Body of pancreas (tissue), 4 donors: ENCODE measurements around the gene FBXL7. TPM values are rescaled to one million over a fixed set of nuclear protein-coding genes. Genes with fewer than 3 reads are reported as not detected.

Experiments used
- ATAC-seq: fragments of 150-250 bp; one replicate; pipeline ENCODE4 v1.9.1; 2016
- DNase-seq, 4 donors: peaks; one replicate each; pipeline ENCODE4 v3.0.0-alpha.2; 2019
- H3K27ac ChIP-seq, 4 donors: fragments of 200-600 bp; sonication (generic); 1 replicate in 3 of 4; 2 replicates in 1 of 4; pipeline versions ENCODE4 v1.5.1 to v1.6.1; 2016 to 2019; ENCODE audit warnings: mild to moderate bottlenecking in 1 of 4, mixed read lengths in 1 of 4, moderate library complexity in 1 of 4
- H3K27me3 ChIP-seq, 2 donors: fragments of 200-600 bp; sonication (generic); one replicate each; pipeline ENCODE4 v1.6.0; 2016; ENCODE audit warnings: mild to moderate bottlenecking in 1 of 2
- H3K36me3 ChIP-seq, 2 donors: fragments of 200-600 bp; sonication (generic); replicated peaks in 1 of 2; 2 replicates each; pipeline ENCODE4 v1.5.1; 2016; ENCODE audit warnings: low read depth in 2 of 2; ENCODE audit not compliant: insufficient read depth in 1 of 2
- H3K4me1 ChIP-seq: fragments of 200-600 bp; sonication (generic); one replicate; pipeline ENCODE4 v1.6.0; 2016
- H3K4me3 ChIP-seq, 2 donors: fragments of 200-600 bp; sonication (generic); 1 replicate in 1 of 2; 2 replicates in 1 of 2; pipeline ENCODE4 v1.5.1; 2016 to 2019
- H3K9me3 ChIP-seq, 3 donors: fragments of 200-600 bp; sonication (generic); 1 replicate in 2 of 3; 2 replicates in 1 of 3; pipeline ENCODE4 v1.5.1; 2016
- POLR2A ChIP-seq, 3 donors: fragments of 450-650 bp; IDR thresholded peaks; one replicate each; pipeline ENCODE4 v1.6.1; 2016; ENCODE audit warnings: antibody characterized with exemption in 3 of 3, mild to moderate bottlenecking in 2 of 3
- WGBS, 2 donors: methylation state at CpG; one replicate each; pipeline ENCODE4 v1.1.5; 2017; 5-methylcytosine and 5-hydroxymethylcytosine counted together
- intact Hi-C: fragments of 100-400 bp; cut with DNase I; formaldehyde crosslinking; loops from one replicate; pipeline ENCODE4 v1.15.1; 2023
- total RNA-seq, 2 donors: library from RNA; depleted of rRNA; stranded (reverse); fragments of >200 nt; gene quantifications; one replicate each; pipeline ENCODE4 v1.1.0, GENCODE V29; 2016
- TF ChIP-seq, protein P1 (sequence below), 7 experiments: fragments of 450-650 bp in 4 of 7; fragments of 200-600 bp in 3 of 7; sonication (generic) in 3 of 7; IDR thresholded peaks; one replicate each; pipeline ENCODE4 v1.5.1; 2016 to 2019; ENCODE audit warnings: antibody characterized with exemption in 7 of 7

Gene FBXL7
- total RNA-seq, 2 donors from 2014 or later: 3.1 to 4.0 TPM

DNA sequence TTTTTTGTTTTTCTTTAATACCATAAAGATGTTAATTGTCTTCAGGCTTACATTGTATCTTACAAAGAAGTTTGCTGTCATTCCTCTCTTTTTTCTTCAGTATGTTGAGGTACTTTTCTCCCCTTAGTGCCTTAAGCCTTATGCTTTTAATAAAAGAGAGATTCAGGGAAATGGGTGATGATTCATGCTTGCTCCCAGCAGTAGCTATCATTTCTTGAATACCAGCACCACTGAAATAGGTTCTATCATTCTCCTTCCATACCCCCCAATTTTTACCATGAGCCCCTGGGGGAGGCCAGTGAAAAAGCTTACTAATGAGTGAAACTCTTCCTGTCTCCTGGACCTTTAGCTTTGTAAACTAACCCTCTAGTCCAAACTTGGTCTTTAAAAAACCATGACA lies 165.0 kb downstream of the FBXL7 start:
- ATAC-seq: no peak
- H3K4me1 ChIP-seq: no peaks in the 10 kb centered on the region
- TF ChIP-seq POLR2A (IDR thresholded peaks at IDR 0.05): no peak
- TF ChIP-seq, protein P1, sequence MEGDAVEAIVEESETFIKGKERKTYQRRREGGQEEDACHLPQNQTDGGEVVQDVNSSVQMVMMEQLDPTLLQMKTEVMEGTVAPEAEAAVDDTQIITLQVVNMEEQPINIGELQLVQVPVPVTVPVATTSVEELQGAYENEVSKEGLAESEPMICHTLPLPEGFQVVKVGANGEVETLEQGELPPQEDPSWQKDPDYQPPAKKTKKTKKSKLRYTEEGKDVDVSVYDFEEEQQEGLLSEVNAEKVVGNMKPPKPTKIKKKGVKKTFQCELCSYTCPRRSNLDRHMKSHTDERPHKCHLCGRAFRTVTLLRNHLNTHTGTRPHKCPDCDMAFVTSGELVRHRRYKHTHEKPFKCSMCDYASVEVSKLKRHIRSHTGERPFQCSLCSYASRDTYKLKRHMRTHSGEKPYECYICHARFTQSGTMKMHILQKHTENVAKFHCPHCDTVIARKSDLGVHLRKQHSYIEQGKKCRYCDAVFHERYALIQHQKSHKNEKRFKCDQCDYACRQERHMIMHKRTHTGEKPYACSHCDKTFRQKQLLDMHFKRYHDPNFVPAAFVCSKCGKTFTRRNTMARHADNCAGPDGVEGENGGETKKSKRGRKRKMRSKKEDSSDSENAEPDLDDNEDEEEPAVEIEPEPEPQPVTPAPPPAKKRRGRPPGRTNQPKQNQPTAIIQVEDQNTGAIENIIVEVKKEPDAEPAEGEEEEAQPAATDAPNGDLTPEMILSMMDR (IDR thresholded peaks at IDR 0.05): no peak
- H3K27me3 ChIP-seq: no peaks in the 10 kb centered on the region
- intact Hi-C loops: no loop called here
- H3K9me3 ChIP-seq: no peaks in the 10 kb centered on the region
- no peaks in the 10 kb centered on the region for H3K36me3 ChIP-seq
- DNase-seq: no peak
- H3K27ac ChIP-seq: no peak overlapping the region
- H3K4me3 ChIP-seq: no peak overlapping the region

DNA sequence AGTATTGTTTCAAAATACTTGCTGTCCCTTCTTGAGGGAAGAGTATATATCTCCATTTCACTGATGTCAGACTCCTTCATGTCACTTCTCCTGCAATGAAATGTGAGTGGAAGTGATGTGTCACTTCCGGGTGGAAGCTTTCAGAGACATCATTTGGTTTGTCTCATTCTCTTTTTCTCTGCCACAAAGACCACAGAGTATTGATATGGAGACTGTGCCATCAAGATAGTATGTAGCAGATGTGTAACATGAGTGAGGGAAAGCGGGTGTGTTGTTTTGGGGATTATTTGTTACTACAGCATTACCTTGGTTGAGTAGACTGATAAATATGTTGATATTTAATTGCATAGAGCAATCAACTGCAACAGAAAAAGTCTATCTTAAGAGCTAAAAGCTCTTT lies 169.8 kb downstream of the FBXL7 start:
- DNase-seq (no peak), ATAC-seq (no peak)
- no peaks in the 10 kb centered on the region for H3K9me3 ChIP-seq
- no peaks in the 10 kb centered on the region for H3K36me3 ChIP-seq
- no peak overlapping the region for H3K27ac ChIP-seq
- 66 to 69% methylated on average over 2 of the region's 2 CpGs for WGBS, 2 donors
- H3K4me1 ChIP-seq: no peaks in the 10 kb centered on the region
- no peak overlapping the region for H3K4me3 ChIP-seq
- intact Hi-C loops: no loop called here
- H3K27me3 ChIP-seq: no peaks in the 10 kb centered on the region
- TF ChIP-seq POLR2A (IDR thresholded peaks at IDR 0.05): no peak
- TF ChIP-seq, protein P1 (IDR thresholded peaks at IDR 0.05): no peak

DNA sequence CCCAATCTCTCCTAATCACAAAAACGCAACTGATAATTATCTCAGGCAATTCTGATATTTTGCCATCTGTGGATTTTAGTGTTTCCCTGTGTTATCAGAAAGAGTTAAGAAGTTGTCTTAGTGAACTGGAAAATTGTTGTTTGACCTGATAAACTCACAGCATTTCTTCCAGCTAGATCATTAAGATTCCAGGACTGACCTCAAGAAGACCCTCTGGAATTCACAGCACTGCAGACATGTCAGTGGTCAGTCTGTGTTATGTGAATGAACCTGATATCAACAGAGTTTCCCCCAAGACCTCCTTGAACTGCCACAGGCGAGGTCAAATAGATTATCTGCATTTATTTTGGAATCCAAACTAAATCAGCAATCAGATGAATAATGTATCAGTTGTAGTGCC lies 174.7 kb downstream of the FBXL7 start:
- intact Hi-C loops: no loop called here
- H3K27me3 ChIP-seq: no peaks in the 10 kb centered on the region
- no peaks in the 10 kb centered on the region for H3K9me3 ChIP-seq
- H3K4me1 ChIP-seq: no peaks in the 10 kb centered on the region
- H3K27ac ChIP-seq: no peak overlapping the region
- ATAC-seq (no peak), DNase-seq (no peak)
- WGBS, 2 donors: 38 to 44% methylated on average over 2 of the region's 2 CpGs
- H3K4me3 ChIP-seq: no peak overlapping the region
- TF ChIP-seq, protein P1 (IDR thresholded peaks at IDR 0.05): no peak
- TF ChIP-seq POLR2A (IDR thresholded peaks at IDR 0.05): no peak
- no peaks in the 10 kb centered on the region for H3K36me3 ChIP-seq

DNA sequence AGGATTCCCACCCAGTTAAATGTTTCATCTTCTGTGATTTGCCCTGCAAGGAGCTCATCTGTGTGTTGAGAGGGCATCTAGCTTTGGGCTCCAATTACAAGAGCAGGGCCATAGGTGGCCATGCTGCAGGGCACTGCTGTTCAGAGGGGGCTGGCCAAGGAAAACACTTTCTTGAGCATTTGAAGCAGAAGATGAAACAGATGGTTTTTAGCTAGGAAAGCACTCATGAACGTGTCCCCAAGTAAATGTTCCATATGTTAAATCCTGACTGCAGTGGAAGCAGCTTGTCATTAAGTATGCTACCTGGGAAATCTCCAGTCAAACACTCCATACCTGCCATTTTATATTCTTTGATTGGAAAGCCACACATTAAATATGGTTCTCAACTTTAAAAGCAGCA lies 176.6 kb downstream of the FBXL7 start:
- ATAC-seq: no peak
- Histone ChIP-seq H3K9me3 (no peaks in the 10 kb centered on the region), H3K4me1 (no peaks in the 10 kb centered on the region), H3K27me3 (no peaks in the 10 kb centered on the region), H3K36me3 (no peaks in the 10 kb centered on the region), H3K4me3 (no peak overlapping the region), H3K27ac (no peak overlapping the region)
- TF ChIP-seq, protein P1 (IDR thresholded peaks at IDR 0.05): no peak
- TF ChIP-seq POLR2A (IDR thresholded peaks at IDR 0.05): no peak
- whole genome bisulfite sequencing, 2 donors: 22 to 29% methylated on average over 1 of the region's 1 CpG
- DNase-seq: no peak
- intact Hi-C loops: no loop called here

DNA sequence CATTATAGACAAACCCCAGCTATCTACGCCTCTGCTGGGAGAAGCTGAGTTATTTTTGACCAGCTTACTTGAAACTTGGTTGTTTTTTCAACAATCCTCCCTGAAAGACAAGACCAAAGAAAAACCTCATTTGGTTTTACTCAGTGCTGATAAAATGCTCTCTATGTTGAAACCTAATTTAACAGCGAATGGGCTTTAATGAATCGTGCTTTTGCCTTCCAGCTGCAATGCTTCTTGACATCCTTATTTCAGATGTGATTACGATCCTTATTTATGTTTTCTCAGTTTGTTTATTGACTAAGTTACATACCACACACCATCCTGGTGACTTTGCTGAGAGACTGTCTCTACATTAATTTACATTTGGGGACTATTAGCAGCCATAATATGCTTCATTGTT lies 179.2 kb downstream of the FBXL7 start:
- Histone ChIP-seq H3K4me1 (no peaks in the 10 kb centered on the region), H3K9me3 (no peaks in the 10 kb centered on the region), H3K4me3 (no peak overlapping the region), H3K27ac (no peak overlapping the region), H3K27me3 (no peaks in the 10 kb centered on the region), H3K36me3 (no peaks in the 10 kb centered on the region)
- ATAC-seq (no peak), DNase-seq (no peak)
- WGBS, 2 donors: 59 to 63% methylated on average over 4 of the region's 4 CpGs
- intact Hi-C loops: no loop called here
- TF ChIP-seq POLR2A (IDR thresholded peaks at IDR 0.05): no peak
- TF ChIP-seq, protein P1 (IDR thresholded peaks at IDR 0.05): no peak
